GM10266 (cell line): ENCODE measurements around the gene KYNU.

Experiments used
- DNase-seq: peaks from one replicate; pipeline ENCODE4 v3.0.0; 2012; ENCODE audit errors: extremely low spot score
- TF ChIP-seq, protein P1 (sequence below): IDR thresholded peaks from 2 replicates; pipeline ENCODE4 v1.5.1; 2012; ENCODE audit warnings: mild to moderate bottlenecking, low read depth; ENCODE audit not compliant: control insufficient read depth, insufficient read depth; ENCODE audit errors: missing control alignments

KYNU gene

DNA sequence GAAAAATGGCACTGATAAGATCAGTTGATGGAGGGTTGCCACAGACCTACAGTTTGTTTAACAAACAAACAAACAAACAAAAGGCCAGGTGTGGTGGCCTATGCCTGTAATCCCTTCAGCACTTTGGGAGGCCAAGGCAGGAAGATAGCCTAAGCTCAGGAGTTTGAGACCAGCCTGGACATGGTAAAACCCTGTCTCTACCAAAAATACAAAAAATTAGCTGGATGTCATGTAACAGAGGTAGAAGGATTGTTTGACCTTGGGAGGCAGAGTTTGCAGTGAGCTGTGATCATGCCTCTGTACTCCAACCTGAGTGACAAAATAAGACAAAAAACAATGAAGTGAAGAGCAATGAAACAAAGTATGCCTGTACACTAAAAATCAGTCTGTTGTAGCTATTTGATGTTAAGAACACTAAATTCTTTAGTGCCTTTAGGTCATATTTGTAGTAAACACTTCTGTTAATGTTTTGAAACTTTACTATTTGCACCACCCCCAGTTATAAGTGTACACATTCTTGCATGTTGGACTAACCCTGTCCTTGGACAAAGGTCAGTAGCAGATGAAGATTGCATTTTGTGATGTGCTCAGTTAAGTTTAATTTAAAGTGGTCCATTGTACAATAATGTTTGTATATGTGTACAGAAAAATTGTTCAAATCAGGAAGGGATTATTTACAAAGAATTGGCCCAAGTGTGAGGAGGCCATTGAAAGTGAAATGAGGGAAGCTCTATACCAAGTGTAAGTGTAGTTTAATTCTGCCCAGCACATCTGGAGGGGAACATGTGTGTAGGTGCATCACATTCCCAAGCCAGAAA is 73.9 kb downstream of the KYNU start:
- no peak for DNase-seq
- TF ChIP-seq, protein P1, sequence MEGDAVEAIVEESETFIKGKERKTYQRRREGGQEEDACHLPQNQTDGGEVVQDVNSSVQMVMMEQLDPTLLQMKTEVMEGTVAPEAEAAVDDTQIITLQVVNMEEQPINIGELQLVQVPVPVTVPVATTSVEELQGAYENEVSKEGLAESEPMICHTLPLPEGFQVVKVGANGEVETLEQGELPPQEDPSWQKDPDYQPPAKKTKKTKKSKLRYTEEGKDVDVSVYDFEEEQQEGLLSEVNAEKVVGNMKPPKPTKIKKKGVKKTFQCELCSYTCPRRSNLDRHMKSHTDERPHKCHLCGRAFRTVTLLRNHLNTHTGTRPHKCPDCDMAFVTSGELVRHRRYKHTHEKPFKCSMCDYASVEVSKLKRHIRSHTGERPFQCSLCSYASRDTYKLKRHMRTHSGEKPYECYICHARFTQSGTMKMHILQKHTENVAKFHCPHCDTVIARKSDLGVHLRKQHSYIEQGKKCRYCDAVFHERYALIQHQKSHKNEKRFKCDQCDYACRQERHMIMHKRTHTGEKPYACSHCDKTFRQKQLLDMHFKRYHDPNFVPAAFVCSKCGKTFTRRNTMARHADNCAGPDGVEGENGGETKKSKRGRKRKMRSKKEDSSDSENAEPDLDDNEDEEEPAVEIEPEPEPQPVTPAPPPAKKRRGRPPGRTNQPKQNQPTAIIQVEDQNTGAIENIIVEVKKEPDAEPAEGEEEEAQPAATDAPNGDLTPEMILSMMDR: no peak

DNA sequence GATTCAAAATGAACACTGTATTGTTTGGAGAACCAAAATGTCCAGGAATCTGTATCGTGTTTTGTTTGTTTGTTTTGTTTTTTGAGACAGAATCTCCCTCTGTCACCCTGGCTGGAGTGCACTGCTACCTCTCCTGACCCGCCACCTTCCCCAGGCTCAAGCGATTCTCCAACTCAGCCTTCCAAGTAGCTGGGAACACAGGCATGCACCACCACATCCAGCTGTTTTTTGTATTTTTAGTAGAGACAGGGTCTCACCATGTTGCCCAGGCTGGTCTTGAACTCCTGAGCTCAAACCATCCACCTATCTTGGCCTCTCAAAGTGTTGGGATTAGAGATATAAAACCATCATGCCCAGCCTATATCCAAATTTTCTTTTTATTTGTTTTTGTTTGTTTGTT is 74.6 kb downstream of the KYNU start:
- DNase-seq: no peak
- TF ChIP-seq, protein P1: no peak

DNA sequence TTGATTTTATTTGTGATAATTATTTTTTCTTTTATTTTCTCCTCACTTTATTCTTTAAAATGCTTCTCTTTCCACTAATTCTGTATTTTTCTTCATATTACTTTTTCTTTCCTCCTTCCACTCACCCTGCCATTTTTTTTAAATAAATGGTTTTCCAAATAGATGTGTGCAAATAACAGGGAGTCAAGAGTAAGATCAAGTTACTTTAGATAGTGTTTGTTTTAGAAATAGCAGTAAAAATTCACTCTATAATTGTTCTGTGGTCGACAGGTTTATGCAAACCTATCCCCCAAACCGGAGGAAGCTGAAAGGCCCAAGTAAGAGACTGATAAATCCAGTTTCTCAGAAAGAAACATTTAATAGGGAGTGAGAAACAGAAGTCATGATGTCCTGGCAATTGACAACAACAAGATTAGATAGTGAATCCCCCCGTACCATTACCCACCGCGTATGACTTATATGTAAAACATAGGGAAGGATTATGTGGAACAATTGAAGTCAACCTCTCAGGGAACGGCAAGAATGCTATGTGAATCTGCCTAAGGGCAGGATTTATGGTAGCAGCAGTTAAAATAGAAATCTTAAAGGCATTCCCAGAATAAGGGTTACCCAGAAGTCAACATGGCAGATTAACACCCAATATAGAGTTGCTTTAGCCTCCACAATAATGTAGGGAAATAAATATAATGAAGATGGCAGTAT is 75.5 kb downstream of the KYNU start:
- no peak for DNase-seq
- TF ChIP-seq, protein P1: no peak

DNA sequence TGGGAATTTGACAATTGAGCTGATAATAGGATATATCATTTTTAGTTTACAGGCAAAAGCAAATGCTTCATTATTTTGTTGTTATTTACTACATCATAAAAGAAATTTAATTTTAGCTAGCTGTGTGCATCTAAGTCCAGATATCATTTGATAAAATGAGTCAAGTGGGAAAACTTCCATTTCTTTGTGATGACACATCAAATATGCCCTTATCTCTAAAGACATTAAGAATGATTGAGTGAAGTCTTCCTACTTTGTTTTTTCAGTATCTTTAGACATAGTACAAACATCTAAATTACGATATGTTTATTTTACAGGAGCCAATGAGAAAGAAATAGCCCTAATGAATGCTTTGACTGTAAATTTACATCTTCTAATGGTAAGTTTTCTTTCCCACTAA is 77.0 kb downstream of the KYNU start:
- TF ChIP-seq, protein P1: no peak
- DNase-seq: no peak

DNA sequence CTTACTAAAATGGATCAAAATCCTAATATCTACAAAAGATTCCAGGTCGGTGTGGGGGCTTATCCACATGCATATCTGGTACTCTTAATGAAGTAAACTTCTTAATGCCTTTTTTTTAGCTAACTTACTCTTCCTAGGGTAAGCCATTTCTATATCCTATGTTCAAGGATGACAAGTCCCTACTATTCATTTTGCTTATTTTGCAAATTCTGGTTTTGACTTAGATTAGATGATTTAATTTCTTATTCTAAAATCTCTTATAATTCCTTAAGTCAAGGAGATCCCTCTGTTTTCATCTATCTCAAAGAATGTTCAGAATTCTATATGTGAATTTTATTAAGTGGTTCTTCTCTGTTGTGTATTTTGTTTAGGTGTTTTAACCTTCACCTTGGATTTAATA is 79.7 kb downstream of the KYNU start:
- TF ChIP-seq, protein P1: no peak
- DNase-seq: no peak

DNA sequence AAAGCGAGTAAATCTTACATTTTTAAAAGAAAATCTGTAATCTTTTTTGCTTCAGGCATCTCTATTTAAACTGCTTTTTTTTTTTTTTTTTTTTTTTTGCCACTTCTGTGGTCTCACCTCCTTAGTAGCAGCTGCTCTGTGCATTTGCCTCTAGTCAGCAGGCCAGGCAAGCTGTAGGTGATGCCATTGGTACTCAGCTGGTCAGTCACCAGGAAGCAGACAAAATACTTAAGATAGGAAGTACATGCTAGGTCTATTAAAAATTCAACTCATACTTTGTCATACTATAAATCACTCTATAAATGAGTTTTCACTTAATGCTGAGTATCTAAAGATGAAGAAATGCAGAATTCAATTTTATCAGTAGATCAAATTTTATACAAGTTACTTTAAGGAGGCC is 83.7 kb downstream of the KYNU start:
- DNase-seq: no peak
- TF ChIP-seq, protein P1: no peak

DNA sequence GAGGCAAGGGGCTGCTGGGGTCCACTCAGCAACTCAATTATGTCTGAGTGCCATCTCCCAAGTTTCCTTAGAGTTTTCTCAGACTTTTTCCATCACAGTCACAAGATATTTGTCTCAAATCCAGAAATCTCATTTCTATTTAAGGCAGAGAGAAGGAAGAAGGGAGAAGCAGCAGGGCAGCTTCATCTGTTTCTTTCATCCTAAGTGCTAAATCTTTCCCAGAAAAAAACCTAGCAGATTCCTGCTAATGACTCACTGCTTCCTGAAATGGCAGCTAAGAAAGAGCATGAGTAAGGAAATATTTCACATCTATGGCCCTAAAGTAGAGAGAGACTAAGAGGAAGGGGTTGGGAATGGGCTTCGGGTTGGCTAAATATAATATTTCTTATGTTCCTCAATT is 88.0 kb downstream of the KYNU start:
- TF ChIP-seq, protein P1: no peak
- DNase-seq: no peak
